ENCODE measurements around the gene HTR2A. TPM values are rescaled to one million over a fixed set of nuclear protein-coding genes. Genes with fewer than 3 reads are reported as not detected.

The HTR2A gene
- total RNA-seq (2021; ENCODE audit: unreplicated experiment) (not detected), Bru-seq, nascent RNA (not detected), BruChase-seq, experiment 1, labeled RNA remaining after a 6-hour chase (not detected), BruChase-seq, experiment 2, labeled RNA remaining after a 2-hour chase (not detected)
- polyA plus RNA-seq (2012): not detected in 2 replicates
- long read RNA-seq: 0 reads

DNA sequence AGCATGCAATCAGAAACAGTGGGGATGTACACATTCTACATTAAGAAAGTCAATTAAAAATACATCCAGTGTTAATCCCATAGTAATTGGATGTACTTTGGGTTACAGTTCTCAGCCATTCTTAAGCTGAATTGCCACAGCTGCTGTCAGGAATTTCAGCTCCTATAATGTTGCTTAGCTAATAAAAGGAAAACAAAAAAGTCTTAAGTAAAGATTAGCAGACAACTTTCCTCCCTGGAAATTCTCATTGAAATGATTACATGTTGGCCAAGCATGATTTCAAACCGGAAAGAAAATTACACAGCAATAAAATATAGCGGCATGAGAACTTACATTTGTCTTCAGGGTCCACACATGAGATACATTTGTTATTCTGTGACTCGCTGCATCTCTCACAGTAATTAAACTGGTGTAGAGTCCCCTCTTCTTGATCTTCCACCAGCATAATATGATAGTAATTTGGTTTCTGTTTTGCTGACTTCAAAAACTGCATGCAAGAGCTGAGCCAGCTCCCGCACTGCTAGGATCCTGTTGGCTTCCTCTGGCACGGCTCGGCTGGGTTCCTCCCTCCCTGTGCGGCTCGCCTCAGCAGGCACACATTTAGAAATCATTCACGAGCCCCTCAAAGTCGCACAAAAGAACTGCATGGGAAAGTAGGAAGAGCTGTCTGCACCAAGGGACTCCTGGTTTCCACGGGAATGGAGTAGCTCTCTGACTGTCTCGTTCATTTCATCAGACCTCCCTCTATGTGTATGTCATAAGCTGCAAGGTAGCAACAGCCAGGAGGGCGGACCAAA is at the start of gene HTR2A:
HTR2A (minus strand) TSS at position 713 of the 797 bp plus-strand sequence. CDS start 1,147 bp downstream, outside the sequence.
- ChIA-PET CTCF (interaction anchor here (1.5 to 2.1 kb wide), 2 partner anchors 12 to 66 kb away, joined by 3 to 6 read pairs; no protein-coding TSS in a partner anchor), POLR2A (no interaction called here), RAD21 (ENCODE audit: low non-redundant PET in 1 of 2, low total read pairs in 2 of 2, uncharacterized antibody in 2 of 2, unreplicated experiment in 2 of 2) (no interaction called here)
- no peaks in the 10 kb centered on the region for H3K4me1 ChIP-seq (ENCODE audit: control insufficient read depth in 1 of 2, insufficient read depth in 2 of 2, low read length in 2 of 2)
- peaks cover 89% of the 10 kb centered on the region for H3K27me3 ChIP-seq (ENCODE audit: insufficient read depth, low read length)
- BruUV-seq (replicated peaks): no TSS peak
- no peaks in the 10 kb centered on the region for H4K20me1 ChIP-seq (ENCODE audit: insufficient read depth)
- no peaks in the 10 kb centered on the region for H3K79me2 ChIP-seq (ENCODE audit: insufficient read depth, low read length)
- H3K36me3 ChIP-seq (ENCODE audit: control insufficient read depth in 1 of 2, insufficient read depth in 2 of 2, low read length in 2 of 2): no peaks in the 10 kb centered on the region
- no peak within 1 kb of the TSS for H3K27ac ChIP-seq (ENCODE audit: low read depth, low read length)
- ATAC-seq (no peak), DNase-seq (ENCODE audit: low read depth, low spot score) (no peak)
- H3K4me3 ChIP-seq (replicated peaks in 1 of 2; ENCODE audit: low read depth in 1 of 2, low read length in 2 of 2): no peak within 1 kb of the TSS
- H3K9ac ChIP-seq (ENCODE audit: low read length): no peak within 1 kb of the TSS
- H3K9me3 ChIP-seq (ENCODE audit: control insufficient read depth in 1 of 2, insufficient read depth in 1 of 2, low read depth in 1 of 2, low read length in 2 of 2): no peaks in the 10 kb centered on the region
- H3K9me2 ChIP-seq (ENCODE audit: insufficient read depth): no peaks in the 10 kb centered on the region
- TF ChIP-seq, protein P1, sequence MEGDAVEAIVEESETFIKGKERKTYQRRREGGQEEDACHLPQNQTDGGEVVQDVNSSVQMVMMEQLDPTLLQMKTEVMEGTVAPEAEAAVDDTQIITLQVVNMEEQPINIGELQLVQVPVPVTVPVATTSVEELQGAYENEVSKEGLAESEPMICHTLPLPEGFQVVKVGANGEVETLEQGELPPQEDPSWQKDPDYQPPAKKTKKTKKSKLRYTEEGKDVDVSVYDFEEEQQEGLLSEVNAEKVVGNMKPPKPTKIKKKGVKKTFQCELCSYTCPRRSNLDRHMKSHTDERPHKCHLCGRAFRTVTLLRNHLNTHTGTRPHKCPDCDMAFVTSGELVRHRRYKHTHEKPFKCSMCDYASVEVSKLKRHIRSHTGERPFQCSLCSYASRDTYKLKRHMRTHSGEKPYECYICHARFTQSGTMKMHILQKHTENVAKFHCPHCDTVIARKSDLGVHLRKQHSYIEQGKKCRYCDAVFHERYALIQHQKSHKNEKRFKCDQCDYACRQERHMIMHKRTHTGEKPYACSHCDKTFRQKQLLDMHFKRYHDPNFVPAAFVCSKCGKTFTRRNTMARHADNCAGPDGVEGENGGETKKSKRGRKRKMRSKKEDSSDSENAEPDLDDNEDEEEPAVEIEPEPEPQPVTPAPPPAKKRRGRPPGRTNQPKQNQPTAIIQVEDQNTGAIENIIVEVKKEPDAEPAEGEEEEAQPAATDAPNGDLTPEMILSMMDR (IDR thresholded peaks at IDR 0.05 in 2 of 3, conservative IDR thresholded peaks at IDR 0.05 in 1 of 3; ENCODE audit: borderline replicate concordance in 1 of 3, insufficient read depth in 1 of 3, low read depth in 2 of 3, low read length in 2 of 3): no peak
- TF ChIP-seq YY1 (IDR thresholded peaks at IDR 0.05; ENCODE audit: extremely low read depth, insufficient replicate concordance, low read depth, low read length) (no peak), POLR2A (IDR thresholded peaks at IDR 0.05; ENCODE audit: borderline replicate concordance, extremely low read depth, insufficient read depth, insufficient read length) (no peak), EZH2 (IDR thresholded peaks at IDR 0.05) (peak; percentile 47; the same call in 1 of the 2 replicates)
- no peak within 1 kb of the TSS for H3K4me2 ChIP-seq (ENCODE audit: low read length)
- intact Hi-C loops (cut with micrococcal nuclease): loop anchor here (10.0 kb wide), 2 partner anchors 698 to 878 kb away; no protein-coding TSS in a partner anchor
- H2AFZ ChIP-seq (ENCODE audit: low read depth, low read length, poor library complexity, severe bottlenecking): no peak within 1 kb of the TSS

DNA sequence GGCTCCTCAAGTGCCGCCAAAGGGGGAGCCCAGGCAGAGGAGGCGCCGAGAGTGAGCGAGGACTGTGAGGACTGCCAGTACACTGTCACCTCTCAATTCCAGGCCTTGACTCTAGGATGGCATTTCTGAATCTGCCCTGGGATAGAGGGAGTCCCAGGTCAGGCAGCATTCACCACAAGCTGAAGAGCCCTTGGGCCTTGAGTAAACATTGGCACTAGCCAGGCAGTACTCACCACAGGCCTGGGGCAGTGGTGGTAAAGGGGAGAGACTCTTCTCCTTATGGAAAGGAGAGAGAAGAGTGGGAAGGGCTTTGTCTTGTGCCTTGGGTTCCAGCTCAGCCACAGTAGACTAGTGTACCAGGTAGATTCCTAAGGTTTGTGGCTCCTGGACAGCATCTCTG is 39.7 kb upstream of the HTR2A start:
- CTCF ChIA-PET: no interaction called here
- intact Hi-C loops (cut with micrococcal nuclease): no loop called here
- no peak for DNase-seq (ENCODE audit: low read depth, low spot score)
- TF ChIP-seq, protein P2, sequence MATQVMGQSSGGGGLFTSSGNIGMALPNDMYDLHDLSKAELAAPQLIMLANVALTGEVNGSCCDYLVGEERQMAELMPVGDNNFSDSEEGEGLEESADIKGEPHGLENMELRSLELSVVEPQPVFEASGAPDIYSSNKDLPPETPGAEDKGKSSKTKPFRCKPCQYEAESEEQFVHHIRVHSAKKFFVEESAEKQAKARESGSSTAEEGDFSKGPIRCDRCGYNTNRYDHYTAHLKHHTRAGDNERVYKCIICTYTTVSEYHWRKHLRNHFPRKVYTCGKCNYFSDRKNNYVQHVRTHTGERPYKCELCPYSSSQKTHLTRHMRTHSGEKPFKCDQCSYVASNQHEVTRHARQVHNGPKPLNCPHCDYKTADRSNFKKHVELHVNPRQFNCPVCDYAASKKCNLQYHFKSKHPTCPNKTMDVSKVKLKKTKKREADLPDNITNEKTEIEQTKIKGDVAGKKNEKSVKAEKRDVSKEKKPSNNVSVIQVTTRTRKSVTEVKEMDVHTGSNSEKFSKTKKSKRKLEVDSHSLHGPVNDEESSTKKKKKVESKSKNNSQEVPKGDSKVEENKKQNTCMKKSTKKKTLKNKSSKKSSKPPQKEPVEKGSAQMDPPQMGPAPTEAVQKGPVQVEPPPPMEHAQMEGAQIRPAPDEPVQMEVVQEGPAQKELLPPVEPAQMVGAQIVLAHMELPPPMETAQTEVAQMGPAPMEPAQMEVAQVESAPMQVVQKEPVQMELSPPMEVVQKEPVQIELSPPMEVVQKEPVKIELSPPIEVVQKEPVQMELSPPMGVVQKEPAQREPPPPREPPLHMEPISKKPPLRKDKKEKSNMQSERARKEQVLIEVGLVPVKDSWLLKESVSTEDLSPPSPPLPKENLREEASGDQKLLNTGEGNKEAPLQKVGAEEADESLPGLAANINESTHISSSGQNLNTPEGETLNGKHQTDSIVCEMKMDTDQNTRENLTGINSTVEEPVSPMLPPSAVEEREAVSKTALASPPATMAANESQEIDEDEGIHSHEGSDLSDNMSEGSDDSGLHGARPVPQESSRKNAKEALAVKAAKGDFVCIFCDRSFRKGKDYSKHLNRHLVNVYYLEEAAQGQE (IDR thresholded peaks at IDR 0.05; ENCODE audit: low read depth): no peak
- TF ChIP-seq ZBTB33 (IDR thresholded peaks at IDR 0.05; ENCODE audit: extremely low read depth, insufficient replicate concordance, low read length): no peak
- no peak for TF ChIP-seq ZFX (IDR thresholded peaks at IDR 0.05)
- TF ChIP-seq SRF (IDR thresholded peaks at IDR 0.05; ENCODE audit: low read depth): no peak
- no peak for TF ChIP-seq EZH2 (IDR thresholded peaks at IDR 0.05)
- TF ChIP-seq ZNF274 (IDR thresholded peaks at IDR 0.05; ENCODE audit: low read depth, low read length): no peak
- TF ChIP-seq YY1 (IDR thresholded peaks at IDR 0.05; ENCODE audit: extremely low read depth, insufficient replicate concordance, low read depth, low read length): no peak

More for the DNA sequence above, 39.7 kb upstream of the HTR2A start:
- Histone ChIP-seq H3K36me3 (ENCODE audit: control insufficient read depth in 1 of 2, insufficient read depth in 2 of 2, low read length in 2 of 2) (no peaks in the 10 kb centered on the region), H3K27ac (ENCODE audit: low read depth, low read length) (no peak overlapping the region), H3K4me1 (ENCODE audit: control insufficient read depth in 1 of 2, insufficient read depth in 2 of 2, low read length in 2 of 2) (no peaks in the 10 kb centered on the region), H3K27me3 (ENCODE audit: insufficient read depth, low read length) (no peaks in the 10 kb centered on the region), H3K4me2 (ENCODE audit: low read length) (no peak overlapping the region), H2AFZ (ENCODE audit: low read depth, low read length, poor library complexity, severe bottlenecking) (no peak overlapping the region), H3K9ac (ENCODE audit: low read length) (no peak overlapping the region), H3K9me2 (ENCODE audit: insufficient read depth) (no peaks in the 10 kb centered on the region), H4K20me1 (ENCODE audit: insufficient read depth) (no peaks in the 10 kb centered on the region), H3K79me2 (ENCODE audit: insufficient read depth, low read length) (no peaks in the 10 kb centered on the region), H3K9me3 (ENCODE audit: control insufficient read depth in 1 of 2, insufficient read depth in 1 of 2, low read depth in 1 of 2, low read length in 2 of 2) (no peaks in the 10 kb centered on the region), H3K4me3 (replicated peaks in 1 of 2; ENCODE audit: low read depth in 1 of 2, low read length in 2 of 2) (no peak overlapping the region)
- RAD21 ChIA-PET (ENCODE audit: low non-redundant PET in 1 of 2, low total read pairs in 2 of 2, uncharacterized antibody in 2 of 2, unreplicated experiment in 2 of 2): no interaction called here
- BruUV-seq (replicated peaks): no TSS peak
- POLR2A ChIA-PET: no interaction called here
- no peak for ATAC-seq
